Transverse colon (tissue), 4 donors: ENCODE measurements around the gene TTN. TPM values are rescaled to one million over a fixed set of nuclear protein-coding genes. Genes with fewer than 3 reads are reported as not detected.
"Not testable (repeated sequence)": the region's sequence is repeated elsewhere in the genome, so short reads cannot be mapped to it uniquely, and the experiment has no call there.

Source experiments
- DNase-seq: peaks from one replicate; pipeline ENCODE4 v3.0.0-alpha.2; 2019
- H3K27ac ChIP-seq, 4 donors: fragments of 200-600 bp; sonication (generic); 2 replicates each; pipeline ENCODE4 v1.5.1; 2016 to 2018; ENCODE audit warnings: inconsistent platforms in 4 of 4
- H3K27me3 ChIP-seq: fragments of 200-600 bp; sonication (generic); 2 replicates; pipeline ENCODE4 v1.5.1; 2017; ENCODE audit warnings: inconsistent platforms
- H3K36me3 ChIP-seq, 4 donors: fragments of 200-600 bp; sonication (generic); 2 replicates each; pipeline ENCODE4 v1.5.1; 2017 to 2019; ENCODE audit warnings: inconsistent platforms in 4 of 4
- H3K4me1 ChIP-seq, 4 donors: fragments of 200-600 bp; sonication (generic); 2 replicates each; pipeline ENCODE4 v1.5.1; 2017 to 2020; ENCODE audit warnings: inconsistent platforms in 4 of 4
- H3K4me3 ChIP-seq, 4 donors: fragments of 200-600 bp; sonication (generic); 1 replicate in 1 of 4; 2 replicates in 3 of 4; pipeline versions ENCODE4 v1.5.1 to v1.6.1; 2017 to 2019; ENCODE audit warnings: inconsistent platforms in 4 of 4
- H3K9me3 ChIP-seq, 2 donors: fragments of 200-600 bp; sonication (generic); 2 replicates each; pipeline ENCODE4 v1.5.1; 2017 to 2019; ENCODE audit warnings: inconsistent platforms in 2 of 2
- EP300 ChIP-seq: sonication (generic); formaldehyde crosslinking; IDR thresholded peaks from one replicate; pipeline ENCODE4 v1.6.1; 2017; ENCODE audit warnings: antibody characterized with exemption, low read depth
- POLR2A ChIP-seq: fragments of 450-650 bp; IDR thresholded peaks from one replicate; pipeline ENCODE4 v1.6.1; 2016; ENCODE audit warnings: antibody characterized with exemption, mild to moderate bottlenecking, moderate library complexity
- POLR2AphosphoS5 ChIP-seq, 3 donors: sonication (generic); formaldehyde crosslinking; IDR thresholded peaks; one replicate each; pipeline ENCODE4 v1.6.1; 2016; ENCODE audit warnings: antibody characterized with exemption in 3 of 3
- WGBS, 2 donors: methylation state at CpG; one replicate each; pipeline ENCODE4 v1.1.5; 2018; ENCODE audit warnings: low coverage in 1 of 2; 5-methylcytosine and 5-hydroxymethylcytosine counted together
- in situ Hi-C, 4 donors: fragments of 200-750 bp; cut with MboI; loops; one replicate each; pipeline versions ENCODE4 v1.15.0 to v1.15.1; 2017; ENCODE audit warnings: low sequenced_read_pairs in 3 of 4, low pct_ligation_motif_present in 1 of 4, low pct_unique_long_range_greater_than_20kb in 1 of 4
- intact Hi-C: fragments of 100-400 bp; cut with DNase I; formaldehyde crosslinking; loops from one replicate; pipeline ENCODE4 v1.15.1; 2023; ENCODE audit warnings: low total_unique reads
- total RNA-seq, 4 donors: library from RNA; depleted of rRNA; stranded (reverse); fragments of >200 nt; gene quantifications; one replicate each; pipeline ENCODE4 v1.1.0, GENCODE V29; 2016
- TF ChIP-seq, protein P1 (sequence below), 5 experiments: fragments of 200-600 bp in 3 of 5; fragments of 450-650 bp in 2 of 5; sonication (generic) in 3 of 5; IDR thresholded peaks; 1 replicate in 2 of 5; 2 replicates in 3 of 5; pipeline ENCODE4 v1.5.1; 2016 to 2017; ENCODE audit warnings: antibody characterized with exemption in 5 of 5, inconsistent platforms in 3 of 5, mild to moderate bottlenecking in 2 of 5, moderate library complexity in 1 of 5

The TTN gene
- total RNA-seq, 4 donors from 2014 or later: 6.2 to 43.4 (median 18.1) TPM

DNA sequence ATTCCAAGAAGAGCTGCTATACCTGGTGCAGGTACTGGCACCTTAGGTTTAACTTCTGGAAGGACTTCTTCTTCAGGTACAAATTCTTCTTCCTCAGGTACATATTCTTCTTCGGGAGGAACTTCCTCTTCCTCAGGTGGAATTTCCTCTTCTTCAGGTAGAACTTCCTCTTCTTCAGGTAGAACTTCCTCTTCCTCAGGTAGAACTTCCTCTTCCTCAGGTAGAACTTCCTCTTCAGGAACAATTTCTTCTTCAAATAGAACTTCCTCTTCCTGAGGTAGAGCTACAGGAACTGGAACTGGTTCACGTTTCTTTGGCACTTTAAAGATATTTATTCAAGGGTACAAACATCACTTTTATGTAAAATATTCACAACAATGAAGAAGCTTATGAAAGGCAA is 129.6 kb downstream of the TTN start:
- Histone ChIP-seq H3K9me3 (no peaks in the 10 kb centered on the region), H3K4me1 (no peaks in the 10 kb centered on the region), H3K36me3 (no peaks in the 10 kb centered on the region), H3K27me3 (no peaks in the 10 kb centered on the region), H3K4me3 (no peak overlapping the region), H3K27ac (no peak overlapping the region)
- in situ Hi-C loops: no loop called here
- no peak for DNase-seq
- 47 to 50% methylated on average over 2 of the region's 2 CpGs for WGBS, 2 donors
- TF ChIP-seq, protein P1, sequence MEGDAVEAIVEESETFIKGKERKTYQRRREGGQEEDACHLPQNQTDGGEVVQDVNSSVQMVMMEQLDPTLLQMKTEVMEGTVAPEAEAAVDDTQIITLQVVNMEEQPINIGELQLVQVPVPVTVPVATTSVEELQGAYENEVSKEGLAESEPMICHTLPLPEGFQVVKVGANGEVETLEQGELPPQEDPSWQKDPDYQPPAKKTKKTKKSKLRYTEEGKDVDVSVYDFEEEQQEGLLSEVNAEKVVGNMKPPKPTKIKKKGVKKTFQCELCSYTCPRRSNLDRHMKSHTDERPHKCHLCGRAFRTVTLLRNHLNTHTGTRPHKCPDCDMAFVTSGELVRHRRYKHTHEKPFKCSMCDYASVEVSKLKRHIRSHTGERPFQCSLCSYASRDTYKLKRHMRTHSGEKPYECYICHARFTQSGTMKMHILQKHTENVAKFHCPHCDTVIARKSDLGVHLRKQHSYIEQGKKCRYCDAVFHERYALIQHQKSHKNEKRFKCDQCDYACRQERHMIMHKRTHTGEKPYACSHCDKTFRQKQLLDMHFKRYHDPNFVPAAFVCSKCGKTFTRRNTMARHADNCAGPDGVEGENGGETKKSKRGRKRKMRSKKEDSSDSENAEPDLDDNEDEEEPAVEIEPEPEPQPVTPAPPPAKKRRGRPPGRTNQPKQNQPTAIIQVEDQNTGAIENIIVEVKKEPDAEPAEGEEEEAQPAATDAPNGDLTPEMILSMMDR (IDR thresholded peaks at IDR 0.05): no peak
- TF ChIP-seq EP300 (no peak), POLR2AphosphoS5 (IDR thresholded peaks at IDR 0.05) (no peak), POLR2A (no peak)
- intact Hi-C loops: no loop called here

- intact Hi-C loops: no loop called here
- no peaks in the 10 kb centered on the region for H3K36me3 ChIP-seq
- TF ChIP-seq, protein P1 (IDR thresholded peaks at IDR 0.05): no peak
- TF ChIP-seq EP300: no peak
- no peak for TF ChIP-seq POLR2AphosphoS5 (IDR thresholded peaks at IDR 0.05)
- no peak for TF ChIP-seq POLR2A
- no peaks in the 10 kb centered on the region for H3K9me3 ChIP-seq
- no peak overlapping the region for H3K27ac ChIP-seq
- H3K4me1 ChIP-seq: no peaks in the 10 kb centered on the region
- no peaks in the 10 kb centered on the region for H3K27me3 ChIP-seq
- no peak for DNase-seq
- WGBS, 2 donors: 89 to 90% methylated on average over 5 of the region's 5 CpGs
- in situ Hi-C loops: no loop called here
- no peak overlapping the region for H3K4me3 ChIP-seq
Observed at GRCh38 chr2:178676046-178676445, 131.2 kb downstream of the TTN start.

- 86 to 90% methylated on average over 4 of the region's 4 CpGs for WGBS, 2 donors
- no peak overlapping the region for H3K4me3 ChIP-seq
- H3K27me3 ChIP-seq: no peaks in the 10 kb centered on the region
- in situ Hi-C loops: no loop called here
- H3K4me1 ChIP-seq: no peaks in the 10 kb centered on the region
- H3K9me3 ChIP-seq: no peaks in the 10 kb centered on the region
- TF ChIP-seq POLR2A: no peak
- TF ChIP-seq, protein P1 (IDR thresholded peaks at IDR 0.05): no peak
- TF ChIP-seq EP300: no peak
- TF ChIP-seq POLR2AphosphoS5 (IDR thresholded peaks at IDR 0.05): no peak
- no peak for DNase-seq
- H3K27ac ChIP-seq: no peak overlapping the region
- intact Hi-C loops: no loop called here
- no peaks in the 10 kb centered on the region for H3K36me3 ChIP-seq
Observed at GRCh38 chr2:178674122-178674521, 133.1 kb downstream of the TTN start.

- no peak for DNase-seq
- H3K4me3 ChIP-seq: no peak overlapping the region
- TF ChIP-seq POLR2A (no peak), EP300 (no peak), POLR2AphosphoS5 (IDR thresholded peaks at IDR 0.05) (no peak)
- TF ChIP-seq, protein P1 (IDR thresholded peaks at IDR 0.05): no peak
- no peaks in the 10 kb centered on the region for H3K4me1 ChIP-seq
- H3K36me3 ChIP-seq: no peaks in the 10 kb centered on the region
- no peak overlapping the region for H3K27ac ChIP-seq
- H3K9me3 ChIP-seq: no peaks in the 10 kb centered on the region
- H3K27me3 ChIP-seq: no peaks in the 10 kb centered on the region
- in situ Hi-C loops: no loop called here
- intact Hi-C loops: no loop called here
Observed at GRCh38 chr2:178666458-178666857, 140.8 kb downstream of the TTN start.

- H3K36me3 ChIP-seq, H3K27me3 ChIP-seq, H3K9me3 ChIP-seq, H3K27ac ChIP-seq, H3K4me1 ChIP-seq, intact Hi-C loops, H3K4me3 ChIP-seq, in situ Hi-C loops, DNase-seq: not testable (repeated sequence)
- 81% methylated on average over 3 of the region's 8 CpGs; no CpG with 5 or more reads in 1 of the 2 donors for WGBS, 2 donors
Observed at GRCh38 chr2:178658480-178658879, 148.7 kb downstream of the TTN start.
